Measurements from ENCODE around the gene MBNL2.

The MBNL2 gene

DNA sequence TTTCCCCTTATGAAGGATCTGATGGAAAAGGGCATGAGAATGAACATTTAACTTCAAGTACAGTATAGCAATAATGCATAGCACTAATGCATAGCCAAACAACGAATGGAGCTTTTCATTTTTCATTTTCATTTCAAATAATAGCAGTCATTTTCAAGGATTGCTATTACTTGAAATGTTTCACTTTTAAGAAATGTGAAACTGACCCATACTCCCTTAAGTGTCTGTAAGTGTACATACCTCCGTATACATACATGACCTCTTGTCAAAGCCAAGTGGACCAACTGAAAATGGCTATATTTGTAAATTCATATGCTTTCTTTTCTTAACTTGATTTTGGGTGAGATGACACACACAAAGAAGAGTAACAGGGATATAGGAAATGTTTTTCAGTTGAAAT lies 215.6 kb downstream of the MBNL2 start:
- no peak for DNase-seq (ENCODE audit: low read depth in 4 of 4, low spot score in 1 of 4)

DNA sequence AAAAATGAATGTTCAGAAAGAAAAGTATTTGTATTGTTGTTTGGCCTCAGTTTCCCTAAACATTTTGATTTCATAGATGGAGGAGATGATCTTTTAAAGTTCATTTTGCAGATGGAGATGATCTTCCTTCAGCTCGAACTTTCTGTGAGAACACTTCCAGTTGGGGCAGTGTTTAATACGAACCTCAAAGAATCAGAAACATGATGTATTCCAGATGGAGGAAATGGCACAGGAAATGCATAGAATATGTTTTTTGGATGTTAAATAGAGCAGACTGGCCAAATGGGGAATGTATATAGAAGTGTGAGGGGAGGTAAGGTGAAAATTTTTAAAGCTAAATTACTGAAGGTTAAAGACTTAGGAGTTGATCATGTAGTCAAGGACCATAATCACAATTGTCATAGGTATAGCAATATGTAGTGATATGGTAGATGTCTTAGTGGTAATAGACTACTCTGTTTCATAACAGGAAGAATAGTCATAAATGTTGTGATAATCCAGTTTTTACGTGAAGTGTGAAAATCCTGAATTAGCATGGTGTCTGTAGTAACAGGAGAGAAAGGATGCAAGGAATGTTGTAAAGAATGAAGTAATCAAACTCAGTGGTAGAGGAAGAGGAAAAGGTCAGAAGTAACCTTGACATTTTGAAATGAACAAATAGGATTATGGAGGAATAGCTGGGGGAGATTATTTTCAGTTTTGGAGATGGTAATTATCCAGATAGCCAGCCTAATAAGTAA lies 216.9 kb downstream of the MBNL2 start:
- no peak for DNase-seq (ENCODE audit: low read depth in 4 of 4, low spot score in 1 of 4)

DNA sequence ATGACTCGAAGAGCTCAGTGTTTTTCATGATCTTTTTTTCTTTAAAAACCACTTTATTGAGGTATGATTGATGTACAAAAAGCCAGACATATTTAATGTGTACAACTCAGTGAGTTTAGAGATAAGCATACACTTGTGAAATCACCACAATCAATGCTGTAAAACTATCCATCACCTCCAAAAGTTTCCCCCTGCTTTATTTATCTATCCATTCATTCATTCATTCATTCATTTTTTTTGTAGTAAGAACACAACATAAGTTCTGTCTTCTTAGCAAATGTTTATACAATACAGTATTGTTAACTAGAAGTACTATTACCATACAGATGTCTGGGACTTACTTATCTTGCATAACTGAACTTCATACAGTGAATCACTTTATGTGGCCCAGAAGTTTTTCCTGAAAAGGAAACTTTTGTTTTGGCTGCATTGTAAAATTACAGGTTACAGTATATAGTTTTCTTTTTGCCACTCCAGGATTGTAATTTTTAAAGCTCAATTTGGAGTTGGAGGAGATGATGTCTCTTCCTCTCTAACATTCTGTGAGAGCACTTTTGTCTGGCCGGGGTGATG lies 218.6 kb downstream of the MBNL2 start:
- DNase-seq (ENCODE audit: low read depth in 4 of 4, low spot score in 1 of 4): no peak

DNA sequence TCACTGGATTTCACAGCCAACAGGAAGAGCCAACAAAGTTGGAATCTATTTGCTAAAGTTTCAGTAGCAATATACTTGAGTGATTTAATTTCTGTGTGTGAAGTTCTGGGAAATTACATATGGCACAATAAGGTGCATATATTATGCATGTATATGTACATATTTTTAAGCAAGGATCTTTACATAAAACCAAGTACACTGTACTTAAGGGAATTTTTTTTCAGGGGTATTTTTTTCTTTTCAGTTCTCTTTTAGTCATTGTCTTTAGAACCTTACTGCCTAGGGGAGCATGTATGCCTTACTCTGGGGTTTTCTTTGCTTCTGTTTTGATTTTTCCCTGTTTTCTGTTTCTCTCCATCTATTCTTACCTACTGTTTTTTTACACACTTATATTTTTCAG lies 219.2 kb downstream of the MBNL2 start:
- no peak for DNase-seq (ENCODE audit: low read depth in 4 of 4, low spot score in 1 of 4)

Data from stimulated activated CD4-positive, alpha-beta T cell treated with anti-CD3 and anti-CD28 coated beads, Interleukin-1b, Interleukin-23, amount 100 ng/mL, for 24 hours (primary cell).